Cardiac ventricle fibroblast (primary cell): Measurements from ENCODE around the gene MINK1. TPM values are rescaled to one million over a fixed set of nuclear protein-coding genes. Genes with fewer than 3 reads are reported as not detected.

Experiments used
- total RNA-seq: library from RNA; depleted of rRNA; stranded (reverse); fragments of >200 nt; gene quantifications from 2 replicates; pipeline ENCODE4 v1.2.3, GENCODE V29; 2015

Gene MINK1
- total RNA-seq, result 19.1 and 33.9 TPM in 2 replicates

GRCh38 chr17:4833178-4833940 is at the start of gene MINK1:
Gene MINK1, plus strand, starts transcription at chr17:4833340. Its CDS starts 244 bp downstream, at chr17:4833584.

GRCh38 chr17:4786106-4786511 is 47.0 kb upstream of the MINK1 start, which contains the start of gene VMO1:
Gene VMO1, minus strand, starts transcription at chr17:4786364. Its CDS starts 12 bp downstream, at chr17:4786352.

GRCh38 chr17:4788807-4789700 is 44.1 kb upstream of the MINK1 start, which contains the start of gene GLTPD2:
Gene GLTPD2, plus strand, starts transcription at chr17:4788964. Its CDS starts 48 bp downstream, at chr17:4789012.

GRCh38 chr17:4802228-4802627 is 30.9 kb upstream of the MINK1 start, which contains the start of gene C17orf114:
Gene C17orf114, minus strand, starts transcription at chr17:4802328.

DNA sequence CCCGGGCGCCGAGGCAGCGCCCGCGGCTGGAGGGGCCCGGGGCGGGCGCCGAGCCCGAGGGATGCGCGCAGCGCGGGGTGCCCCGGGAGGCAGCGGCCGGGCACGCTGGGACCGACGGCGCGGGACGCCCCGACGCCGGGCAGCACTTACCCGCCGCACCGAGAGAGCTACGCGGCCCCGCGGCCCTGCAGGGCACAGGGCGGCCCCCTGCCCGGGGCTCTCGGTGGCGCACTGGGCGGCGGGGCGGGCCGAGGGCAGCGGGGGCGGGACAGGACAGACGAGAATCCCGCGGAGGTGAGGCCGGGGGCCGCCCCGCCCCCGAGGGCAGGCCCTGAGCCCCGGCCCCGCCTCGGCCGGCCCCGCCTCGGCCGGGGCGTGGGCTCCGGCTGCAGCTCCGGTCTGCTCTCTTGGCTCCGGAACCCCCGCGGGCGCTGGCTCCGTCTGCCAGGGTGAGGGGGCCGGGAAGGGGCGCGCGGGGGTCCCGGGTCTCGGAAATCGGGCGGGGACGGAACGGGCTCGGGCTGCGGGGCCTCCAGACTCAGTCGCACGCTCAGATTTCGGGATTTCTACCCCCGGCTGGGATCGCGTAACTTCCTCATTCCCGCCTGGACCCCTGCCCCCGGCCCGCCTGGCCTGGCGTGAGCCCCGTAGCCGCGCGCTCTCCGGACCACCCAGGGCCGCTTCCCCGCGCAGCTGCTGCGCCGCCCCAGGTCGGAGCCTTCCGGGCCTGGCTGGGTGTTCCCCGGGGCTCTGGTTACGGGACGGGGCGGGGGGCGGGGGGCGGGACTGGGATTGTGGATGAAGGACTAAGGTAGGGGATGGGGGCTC is 26.1 kb upstream of the MINK1 start, which contains the start of gene PLD2:
PLD2 (plus strand) TSS at position 376 of the 828 bp plus-strand sequence. CDS start 621 bp downstream, outside the sequence.

GRCh38 chr17:4899341-4900230 is 66.4 kb downstream of the MINK1 start, which contains the start of gene C17orf107:
Gene C17orf107, plus strand, starts transcription at chr17:4899536. Its CDS starts 227 bp downstream, at chr17:4899763.

DNA sequence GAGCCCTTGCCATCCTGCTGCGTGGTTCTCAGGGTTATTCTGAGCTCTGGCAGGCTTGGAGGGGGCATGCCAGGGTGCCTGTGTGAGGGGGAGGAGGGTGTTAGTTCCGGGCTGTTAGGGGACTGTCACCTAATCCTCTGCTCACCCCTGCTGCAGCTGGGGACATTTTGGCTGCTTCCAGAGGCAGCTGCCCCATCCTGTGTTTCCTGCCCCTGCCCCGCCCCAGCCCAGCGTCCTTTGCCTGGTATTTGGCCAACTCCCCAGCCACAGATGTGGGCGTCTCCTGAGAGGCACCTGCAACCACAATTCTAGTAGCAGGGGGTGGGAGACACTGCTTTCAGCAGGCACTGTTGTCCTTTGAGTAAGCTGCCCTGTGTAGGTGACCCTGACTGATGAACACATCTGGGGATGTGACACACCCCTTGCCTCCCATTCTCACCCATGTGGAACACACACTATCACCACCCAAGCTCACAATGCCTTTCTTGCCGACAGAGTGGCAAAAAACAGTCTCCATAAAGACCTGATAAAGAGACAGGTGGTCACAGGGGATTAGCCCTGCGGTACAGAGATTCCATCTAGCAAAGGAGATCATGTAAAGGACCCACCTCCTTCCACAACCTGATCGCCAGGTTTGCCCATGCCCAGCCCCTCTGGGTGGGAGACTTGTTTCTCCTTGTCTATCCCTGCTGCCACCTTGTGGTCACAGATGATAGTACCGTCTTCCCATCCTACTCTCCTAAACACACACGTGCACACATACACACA is 70.1 kb downstream of the MINK1 start, which contains the start of gene CHRNE:
CHRNE (minus strand) TSS at position 48 of the 768 bp plus-strand sequence; CDS start at position 13, 35 bp downstream.

DNA sequence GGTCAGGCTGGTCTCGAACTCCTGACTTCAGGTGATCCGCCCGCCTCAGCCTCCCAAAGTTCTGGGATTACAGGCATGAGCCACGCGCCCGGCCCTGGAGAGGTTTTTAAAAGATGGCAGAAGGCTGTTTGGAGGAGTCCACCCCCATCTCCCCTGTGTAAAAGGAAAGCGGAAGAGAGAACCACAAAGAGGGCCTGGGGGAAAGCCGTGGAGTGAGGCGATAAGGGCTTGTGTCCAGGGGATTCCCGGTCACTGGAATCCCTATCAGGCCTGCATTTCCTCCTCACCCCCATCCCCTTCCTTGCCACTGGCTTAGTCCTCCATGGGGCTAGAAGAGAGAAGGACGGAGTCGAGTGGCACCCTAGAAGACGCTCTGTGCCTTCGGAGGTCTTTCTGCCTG is 98.8 kb downstream of the MINK1 start, which contains the start of gene GP1BA:
GP1BA (plus strand) TSS at position 315 of the 400 bp plus-strand sequence. CDS start 328 bp downstream, outside the sequence.

GRCh38 chr17:4939796-4940554 is 106.8 kb downstream of the MINK1 start, which contains the start of the genes RNF167 and SLC25A11:
Gene RNF167, plus strand, starts transcription at chr17:4940268. Its CDS starts 642 bp downstream, at chr17:4940910.
Gene SLC25A11, minus strand, starts transcription at chr17:4940046. Its CDS starts 136 bp downstream, at chr17:4939910.

Other genes with a start within 250 kb of the MINK1 start
- not detected in 2 replicates for gene SMTNL2, start 248.8 kb upstream of the MINK1 start, total RNA-seq
- 0.06 TPM in 1 of 2 replicates, not detected in the other for gene ALOX15, start 191.7 kb upstream of the MINK1 start, total RNA-seq
- gene PELP1, start 129.2 kb upstream of the MINK1 start, total RNA-seq, result 20.8 and 25.5 TPM in 2 replicates
- gene ARRB2, start 122.7 kb upstream of the MINK1 start, total RNA-seq, result 0.94 and 4.9 TPM in 2 replicates
- gene MED11, start 101.9 kb upstream of the MINK1 start, total RNA-seq, result 12.3 and 19.7 TPM in 2 replicates
- gene ZMYND15, start 93.5 kb upstream of the MINK1 start, total RNA-seq, result 0.44 and 1.4 TPM in 2 replicates
- gene CXCL16, start 93.4 kb upstream of the MINK1 start, total RNA-seq, result 6.5 and 10.0 TPM in 2 replicates
- gene TM4SF5, start 61.5 kb upstream of the MINK1 start, total RNA-seq, result not detected in 2 replicates
- 0.94 and 5.2 TPM in 2 replicates for gene VMO1, start 47.0 kb upstream of the MINK1 start, total RNA-seq
- not detected in 2 replicates for gene GLTPD2, start 44.4 kb upstream of the MINK1 start, total RNA-seq
- 84.4 and 101 TPM in 2 replicates for gene PSMB6, start 37.2 kb upstream of the MINK1 start, total RNA-seq
- 24.3 and 25.3 TPM in 2 replicates for gene PLD2, start 26.2 kb upstream of the MINK1 start, total RNA-seq
- gene C17orf107, start 66.2 kb downstream of the MINK1 start, total RNA-seq, result 4.3 and 5.4 TPM in 2 replicates
- 0.31 and 0.54 TPM in 2 replicates for gene CHRNE, start 69.8 kb downstream of the MINK1 start, total RNA-seq
- not detected in 2 replicates for gene GP1BA, start 98.9 kb downstream of the MINK1 start, total RNA-seq
- gene SLC25A11, start 106.7 kb downstream of the MINK1 start, total RNA-seq, result 33.8 and 39.6 TPM in 2 replicates
- 34.7 and 41.7 TPM in 2 replicates for gene RNF167, start 106.9 kb downstream of the MINK1 start, total RNA-seq
- gene PFN1, start 115.2 kb downstream of the MINK1 start, total RNA-seq, result 435 and 543 TPM in 2 replicates
- 1.00 and 8.8 TPM in 2 replicates for gene ENO3, start 117.8 kb downstream of the MINK1 start, total RNA-seq
- 42.2 and 43.9 TPM in 2 replicates for gene SPAG7, start 134.5 kb downstream of the MINK1 start, total RNA-seq
- gene CAMTA2, start 154.3 kb downstream of the MINK1 start, total RNA-seq, result 11.2 and 16.0 TPM in 2 replicates
- gene INCA1, start 164.2 kb downstream of the MINK1 start, total RNA-seq, result 0.19 and 0.68 TPM in 2 replicates
- 24.5 and 27.6 TPM in 2 replicates for gene KIF1C, start 164.6 kb downstream of the MINK1 start, total RNA-seq
- not detected in 2 replicates for gene SLC52A1, start 202.1 kb downstream of the MINK1 start, total RNA-seq
- gene ZFP3, start 245.1 kb downstream of the MINK1 start, total RNA-seq, result 1.00 and 2.2 TPM in 2 replicates